ENCODE measurements around the gene MDM2.

DNA sequence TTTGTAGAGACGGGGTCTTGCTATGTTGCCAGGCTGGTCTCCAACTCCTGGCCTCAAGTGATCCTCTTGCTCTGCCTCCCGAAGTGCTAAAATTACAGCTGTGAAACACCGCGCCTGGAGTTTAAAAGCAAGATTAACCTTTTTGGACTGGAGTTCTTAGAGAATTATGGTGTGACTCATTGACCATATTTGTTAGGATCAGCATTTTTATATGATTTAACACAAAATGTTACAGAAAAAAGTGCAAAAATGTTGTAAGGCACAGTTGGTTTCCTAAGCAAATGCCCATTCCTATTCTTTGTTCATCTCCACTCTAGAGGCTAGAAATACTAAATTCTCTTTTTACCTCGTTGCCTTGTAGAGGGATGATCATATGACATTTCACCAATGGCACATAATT is 34.4 kb upstream of the MDM2 start:
- TF ChIP-seq, protein P1, sequence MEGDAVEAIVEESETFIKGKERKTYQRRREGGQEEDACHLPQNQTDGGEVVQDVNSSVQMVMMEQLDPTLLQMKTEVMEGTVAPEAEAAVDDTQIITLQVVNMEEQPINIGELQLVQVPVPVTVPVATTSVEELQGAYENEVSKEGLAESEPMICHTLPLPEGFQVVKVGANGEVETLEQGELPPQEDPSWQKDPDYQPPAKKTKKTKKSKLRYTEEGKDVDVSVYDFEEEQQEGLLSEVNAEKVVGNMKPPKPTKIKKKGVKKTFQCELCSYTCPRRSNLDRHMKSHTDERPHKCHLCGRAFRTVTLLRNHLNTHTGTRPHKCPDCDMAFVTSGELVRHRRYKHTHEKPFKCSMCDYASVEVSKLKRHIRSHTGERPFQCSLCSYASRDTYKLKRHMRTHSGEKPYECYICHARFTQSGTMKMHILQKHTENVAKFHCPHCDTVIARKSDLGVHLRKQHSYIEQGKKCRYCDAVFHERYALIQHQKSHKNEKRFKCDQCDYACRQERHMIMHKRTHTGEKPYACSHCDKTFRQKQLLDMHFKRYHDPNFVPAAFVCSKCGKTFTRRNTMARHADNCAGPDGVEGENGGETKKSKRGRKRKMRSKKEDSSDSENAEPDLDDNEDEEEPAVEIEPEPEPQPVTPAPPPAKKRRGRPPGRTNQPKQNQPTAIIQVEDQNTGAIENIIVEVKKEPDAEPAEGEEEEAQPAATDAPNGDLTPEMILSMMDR (IDR thresholded peaks at IDR 0.05): no peak
- no peak for TF ChIP-seq POLR2A (IDR thresholded peaks at IDR 0.05)

All from uterus (tissue), 2 donors.